Suprapubic skin (tissue), 3 donors: ENCODE results near the gene NTRK1.

Experiments
- EP300 ChIP-seq: sonication (generic); formaldehyde crosslinking; IDR thresholded peaks from one replicate; pipeline ENCODE4 v1.6.1; 2017; ENCODE audit warnings: antibody characterized with exemption
- POLR2A ChIP-seq, 2 donors: fragments of 450-650 bp; IDR thresholded peaks; one replicate each; pipeline ENCODE4 v1.6.1; 2017; ENCODE audit warnings: antibody characterized with exemption in 2 of 2, mild to moderate bottlenecking in 2 of 2, moderate library complexity in 2 of 2
- TF ChIP-seq, protein P1 (sequence below), 2 donors: fragments of 200-600 bp in 1 of 2; fragments of 450-650 bp in 1 of 2; sonication (generic) in 1 of 2; IDR thresholded peaks; one replicate each; pipeline ENCODE4 v1.5.1; 2016 to 2019; ENCODE audit warnings: antibody characterized with exemption in 2 of 2, mild to moderate bottlenecking in 1 of 2, moderate library complexity in 1 of 2

DNA sequence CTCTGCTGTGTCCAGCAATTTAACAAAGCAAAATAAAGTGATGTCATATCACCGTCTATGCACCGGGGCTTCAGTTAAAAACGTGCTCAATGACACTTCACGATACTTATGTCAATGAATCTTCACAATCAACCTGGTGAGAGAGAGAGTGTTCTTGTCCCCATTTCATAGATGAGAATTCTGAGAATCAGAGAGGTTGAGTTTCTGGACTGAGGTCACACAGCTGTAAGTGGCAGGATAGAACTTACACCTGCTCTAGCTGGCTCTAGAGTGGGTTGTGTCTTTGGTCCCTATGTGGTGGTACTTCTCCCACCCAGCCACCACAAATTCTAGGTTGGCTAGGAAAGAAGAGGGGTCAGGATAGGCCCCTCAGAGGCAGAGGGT lies 5.2 kb downstream of the NTRK1 start:
- TF ChIP-seq, protein P1, sequence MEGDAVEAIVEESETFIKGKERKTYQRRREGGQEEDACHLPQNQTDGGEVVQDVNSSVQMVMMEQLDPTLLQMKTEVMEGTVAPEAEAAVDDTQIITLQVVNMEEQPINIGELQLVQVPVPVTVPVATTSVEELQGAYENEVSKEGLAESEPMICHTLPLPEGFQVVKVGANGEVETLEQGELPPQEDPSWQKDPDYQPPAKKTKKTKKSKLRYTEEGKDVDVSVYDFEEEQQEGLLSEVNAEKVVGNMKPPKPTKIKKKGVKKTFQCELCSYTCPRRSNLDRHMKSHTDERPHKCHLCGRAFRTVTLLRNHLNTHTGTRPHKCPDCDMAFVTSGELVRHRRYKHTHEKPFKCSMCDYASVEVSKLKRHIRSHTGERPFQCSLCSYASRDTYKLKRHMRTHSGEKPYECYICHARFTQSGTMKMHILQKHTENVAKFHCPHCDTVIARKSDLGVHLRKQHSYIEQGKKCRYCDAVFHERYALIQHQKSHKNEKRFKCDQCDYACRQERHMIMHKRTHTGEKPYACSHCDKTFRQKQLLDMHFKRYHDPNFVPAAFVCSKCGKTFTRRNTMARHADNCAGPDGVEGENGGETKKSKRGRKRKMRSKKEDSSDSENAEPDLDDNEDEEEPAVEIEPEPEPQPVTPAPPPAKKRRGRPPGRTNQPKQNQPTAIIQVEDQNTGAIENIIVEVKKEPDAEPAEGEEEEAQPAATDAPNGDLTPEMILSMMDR (IDR thresholded peaks at IDR 0.05): no peak
- TF ChIP-seq POLR2A (IDR thresholded peaks at IDR 0.05): no peak
- TF ChIP-seq EP300: no peak
